ENCODE measurements around the gene AOPEP.

Gene AOPEP

GRCh38 chr9:94798708-94799107, 72.2 kb downstream of the AOPEP start:
- Histone ChIP-seq H3K4me3 (ENCODE audit: low read length) (no peak overlapping the region), H3K27me3 (replicated peaks; ENCODE audit: insufficient read depth, low read length) (no peaks in the 10 kb centered on the region), H4K20me1 (ENCODE audit: insufficient read depth, low read length) (no peaks in the 10 kb centered on the region), H3F3A (ENCODE audit: insufficient read depth, low read length) (no peaks in the 10 kb centered on the region), H3K79me2 (ENCODE audit: low read length) (no peaks in the 10 kb centered on the region), H3K9me2 (replicated peaks; ENCODE audit: insufficient read depth, low read length) (no peaks in the 10 kb centered on the region), H3K9ac (ENCODE audit: low read length) (no peak overlapping the region), H3K36me3 (replicated peaks; ENCODE audit: insufficient read depth, low read length) (no peaks in the 10 kb centered on the region), H3K27ac (ENCODE audit: low read length) (no peak overlapping the region), H2AFZ (ENCODE audit: low read length) (no peak overlapping the region), H3K9me3 (replicated peaks; ENCODE audit: insufficient read depth, low read length) (no peaks in the 10 kb centered on the region), H3K4me1 (ENCODE audit: low read length) (0 out of 2 replicates have a peak, but pooled peaks cover 11% of the 10 kb centered on the region), H3K4me2 (ENCODE audit: low read depth, low read length) (no peak overlapping the region)
- no peak for DNase-seq
- TF ChIP-seq EZH2 (optimal IDR thresholded peaks at IDR 0.05; ENCODE audit: low read depth, low read length) (no peak), EZH2phosphoT487 (IDR thresholded peaks at IDR 0.05; ENCODE audit: low read length) (no peak), CTCF (IDR thresholded peaks at IDR 0.05; ENCODE audit: low read length) (no peak)

DNA sequence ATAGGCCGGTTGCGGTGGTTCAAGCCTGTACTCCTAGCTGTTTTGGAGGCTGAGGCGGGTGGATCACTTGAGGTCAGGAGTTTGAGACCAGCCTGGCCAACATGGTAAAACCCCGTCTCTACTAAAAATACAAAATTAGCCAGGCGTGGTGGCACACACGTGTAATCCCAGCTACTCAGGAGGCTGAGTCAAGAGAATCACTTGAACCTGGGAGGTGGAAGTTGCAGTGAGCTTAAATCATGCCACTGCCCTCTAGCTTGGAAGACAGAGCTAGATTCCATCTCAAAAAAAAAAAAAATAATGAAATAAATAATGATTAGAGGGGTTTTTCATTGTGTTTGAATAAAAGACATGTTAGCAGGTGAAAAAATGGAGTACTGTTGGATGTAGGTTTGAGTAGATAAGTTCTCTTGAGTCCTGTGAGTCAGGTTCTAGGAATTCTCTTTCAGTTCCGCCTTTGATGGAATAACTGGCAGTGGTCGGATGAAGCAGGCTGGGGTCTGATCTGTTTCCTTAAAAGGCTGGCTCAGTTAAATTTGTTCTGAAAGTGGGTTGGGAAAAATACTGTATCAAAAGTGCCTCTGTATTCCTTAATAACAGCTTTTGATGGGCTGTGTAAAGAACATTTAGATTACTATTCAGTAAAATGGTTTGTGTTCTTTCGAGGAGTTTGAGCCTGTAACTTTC, 73.2 kb downstream of the AOPEP start:
- Histone ChIP-seq H3F3A (ENCODE audit: insufficient read depth, low read length) (no peaks in the 10 kb centered on the region), H3K27ac (ENCODE audit: low read length) (no peak overlapping the region)
- DNase-seq = no peak

GRCh38 chr9:94800424-94801117, 74.1 kb downstream of the AOPEP start:
- no peaks in the 10 kb centered on the region for H3F3A ChIP-seq (ENCODE audit: insufficient read depth, low read length)
- no peak overlapping the region for H2AFZ ChIP-seq (ENCODE audit: low read length)
- no peak overlapping the region for H3K27ac ChIP-seq (ENCODE audit: low read length)
- no peak for TF ChIP-seq CTCF (IDR thresholded peaks at IDR 0.05; ENCODE audit: low read length)
- no peak for TF ChIP-seq EZH2 (optimal IDR thresholded peaks at IDR 0.05; ENCODE audit: low read depth, low read length)
- TF ChIP-seq EZH2phosphoT487 (IDR thresholded peaks at IDR 0.05; ENCODE audit: low read length) = no peak
- H3K9me2 ChIP-seq (replicated peaks; ENCODE audit: insufficient read depth, low read length) = no peaks in the 10 kb centered on the region
- no peaks in the 10 kb centered on the region for H3K9me3 ChIP-seq (replicated peaks; ENCODE audit: insufficient read depth, low read length)
- H4K20me1 ChIP-seq (ENCODE audit: insufficient read depth, low read length) = no peaks in the 10 kb centered on the region
- no peak for DNase-seq
- H3K4me2 ChIP-seq (ENCODE audit: low read depth, low read length) = no peak overlapping the region
- no peak overlapping the region for H3K4me3 ChIP-seq (ENCODE audit: low read length)
- no peaks in the 10 kb centered on the region for H3K27me3 ChIP-seq (replicated peaks; ENCODE audit: insufficient read depth, low read length)
- H3K9ac ChIP-seq (ENCODE audit: low read length) = no peak overlapping the region
- no peaks in the 10 kb centered on the region for H3K36me3 ChIP-seq (replicated peaks; ENCODE audit: insufficient read depth, low read length)
- H3K79me2 ChIP-seq (ENCODE audit: low read length) = no peaks in the 10 kb centered on the region
- 0 out of 2 replicates have a peak, but pooled peaks cover 11% of the 10 kb centered on the region for H3K4me1 ChIP-seq (ENCODE audit: low read length)

More for the DNA sequence above, 73.2 kb downstream of the AOPEP start:
- no peaks in the 10 kb centered on the region for H3K9me3 ChIP-seq (replicated peaks; ENCODE audit: insufficient read depth, low read length)
- no peak for TF ChIP-seq EZH2 (optimal IDR thresholded peaks at IDR 0.05; ENCODE audit: low read depth, low read length)
- no peak for TF ChIP-seq CTCF (IDR thresholded peaks at IDR 0.05; ENCODE audit: low read length)
- TF ChIP-seq EZH2phosphoT487 (IDR thresholded peaks at IDR 0.05; ENCODE audit: low read length) = no peak
- no peaks in the 10 kb centered on the region for H4K20me1 ChIP-seq (ENCODE audit: insufficient read depth, low read length)
- H3K9me2 ChIP-seq (replicated peaks; ENCODE audit: insufficient read depth, low read length) = no peaks in the 10 kb centered on the region
- no peak overlapping the region for H2AFZ ChIP-seq (ENCODE audit: low read length)
- 0 out of 2 replicates have a peak, but pooled peaks cover 11% of the 10 kb centered on the region for H3K4me1 ChIP-seq (ENCODE audit: low read length)
- no peak overlapping the region for H3K4me2 ChIP-seq (ENCODE audit: low read depth, low read length)
- no peaks in the 10 kb centered on the region for H3K79me2 ChIP-seq (ENCODE audit: low read length)
- H3K9ac ChIP-seq (ENCODE audit: low read length) = no peak overlapping the region
- H3K36me3 ChIP-seq (replicated peaks; ENCODE audit: insufficient read depth, low read length) = no peaks in the 10 kb centered on the region
- no peak overlapping the region for H3K4me3 ChIP-seq (ENCODE audit: low read length)
- H3K27me3 ChIP-seq (replicated peaks; ENCODE audit: insufficient read depth, low read length) = no peaks in the 10 kb centered on the region

All from MM.1S (cell line).